HuH-7 (cell line): ENCODE data around the gene SDCBP2.

Experiments used
- DNase-seq: peaks from one replicate; pipeline ENCODE4 v3.0.0; 2011; ENCODE audit warnings: low spot score

Gene SDCBP2

GRCh38 chr20:1296117-1296610 lies 32.8 kb downstream of the SDCBP2 start:
- DNase-seq, result no peak

DNA sequence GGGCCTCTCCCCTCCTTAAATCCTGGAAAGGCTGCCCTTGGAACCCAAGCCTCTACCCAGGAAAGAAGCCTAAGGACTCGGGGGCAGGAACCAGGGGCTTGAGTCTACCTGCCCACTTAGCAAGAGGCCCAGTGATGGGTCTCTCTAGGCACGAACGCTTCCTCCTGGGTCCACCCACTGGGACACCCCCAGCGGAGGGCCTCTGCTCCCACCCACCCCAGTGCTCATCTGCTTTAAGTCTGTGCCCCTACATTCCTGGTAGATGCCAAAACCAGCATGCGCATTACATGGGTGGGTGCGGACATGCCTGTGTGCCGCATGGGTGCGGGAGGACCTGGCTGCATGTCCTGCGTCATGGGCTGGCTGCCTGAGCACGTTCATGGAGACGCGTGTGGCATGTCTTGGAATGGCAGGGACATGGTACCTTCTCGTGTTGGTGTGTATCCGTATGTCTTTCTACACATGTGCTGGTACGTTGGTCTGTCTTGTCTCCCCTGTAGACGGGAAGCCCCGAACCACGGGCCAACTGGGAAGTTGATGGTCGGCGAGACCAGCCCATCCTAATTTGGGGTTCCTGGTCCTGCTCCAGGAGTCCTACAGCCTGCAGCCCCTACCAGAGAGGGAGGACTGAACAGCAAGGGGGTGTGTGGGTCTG lies 33.5 kb downstream of the SDCBP2 start:
- no peak for DNase-seq

DNA sequence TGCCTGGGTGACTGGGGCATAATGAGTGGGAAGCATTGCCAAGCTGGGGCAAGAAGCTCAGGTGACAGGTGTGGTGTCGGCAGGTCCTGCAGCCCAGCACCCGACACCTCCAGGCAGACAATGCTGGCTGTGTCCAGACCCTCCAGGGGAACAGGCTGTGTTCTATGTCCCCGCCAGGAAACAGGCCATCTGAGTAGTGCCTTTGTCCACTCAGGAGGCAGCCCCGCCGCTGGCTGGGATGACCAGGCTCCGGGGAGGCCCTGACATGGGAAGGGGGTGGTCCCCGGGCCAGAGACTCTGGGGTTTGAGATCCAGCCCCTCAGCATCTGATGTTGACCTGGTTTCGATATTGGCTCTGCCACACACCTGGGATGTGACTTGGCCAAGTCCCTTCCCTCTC lies 34.4 kb downstream of the SDCBP2 start:
- DNase-seq, result no peak

GRCh38 chr20:1293641-1294379 lies 35.1 kb downstream of the SDCBP2 start:
- no peak for DNase-seq

DNA sequence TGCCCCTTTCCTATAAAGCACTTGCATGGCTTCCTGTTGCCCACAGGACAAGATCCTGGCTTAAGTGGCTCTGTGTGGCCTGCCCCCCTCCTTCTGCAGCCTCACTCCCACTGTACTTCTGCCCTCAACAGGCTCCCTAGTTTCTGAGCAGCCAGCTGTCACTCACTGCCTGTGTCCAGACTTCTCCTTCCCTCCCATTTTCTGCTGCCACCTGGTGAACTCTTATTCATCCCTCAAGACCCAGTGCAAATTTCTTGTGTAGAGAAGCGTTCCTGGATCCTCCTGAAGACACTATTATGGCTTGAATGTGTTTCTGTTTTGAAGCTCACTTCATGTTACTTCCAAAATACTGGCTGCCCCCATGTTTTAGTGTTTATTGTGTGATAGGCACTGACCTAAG lies 36.3 kb downstream of the SDCBP2 start:
- DNase-seq, result no peak

DNA sequence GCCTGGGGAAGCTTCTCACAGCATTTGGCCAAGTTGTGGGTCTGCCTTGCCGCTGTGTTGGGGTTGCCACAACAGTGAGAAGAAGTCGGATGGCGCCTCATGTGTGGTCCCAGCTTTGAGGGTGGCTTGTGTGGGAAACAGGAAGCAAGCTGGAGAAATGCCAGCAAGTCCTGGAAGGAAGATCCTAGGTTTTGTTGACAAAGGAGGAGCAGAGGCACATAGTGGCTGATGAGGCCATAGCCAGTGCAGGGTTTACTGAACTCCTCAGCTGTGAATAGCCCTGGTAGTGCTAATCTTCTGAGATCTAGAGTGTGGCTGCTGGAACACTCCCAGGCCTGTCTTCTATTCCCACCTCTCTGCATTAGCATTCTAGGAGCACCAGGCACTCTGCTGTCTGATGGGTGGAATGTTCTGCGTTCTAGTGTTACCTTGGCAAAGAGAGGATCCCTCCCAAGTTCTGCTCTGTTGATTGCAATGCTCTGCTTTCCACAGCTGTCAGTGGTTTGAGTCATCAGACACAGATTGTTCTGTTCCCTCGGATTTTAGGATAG lies 37.7 kb downstream of the SDCBP2 start:
- no peak for DNase-seq

- DNase-seq, result no peak
Observed at GRCh38 chr20:1287787-1288569, 41.0 kb downstream of the SDCBP2 start.

DNA sequence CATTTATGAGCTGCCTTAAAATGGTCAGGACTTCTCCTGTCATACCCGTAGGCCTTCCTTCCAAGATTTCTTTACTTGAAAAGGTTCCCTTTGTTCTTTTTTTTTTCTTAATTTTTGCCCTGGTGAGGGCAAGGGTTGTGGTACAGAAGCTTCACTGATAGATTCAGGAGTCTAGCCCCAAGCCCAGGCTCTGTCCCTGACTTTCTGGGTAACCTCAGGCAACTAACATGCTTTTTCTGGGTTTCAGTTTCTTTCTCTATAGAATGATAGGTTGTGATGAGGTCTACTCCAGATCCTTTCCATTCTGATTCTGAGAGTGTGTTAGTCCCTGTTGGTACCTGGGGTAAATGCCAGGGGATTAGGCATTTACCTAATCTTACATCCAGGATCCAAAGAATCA lies 41.6 kb downstream of the SDCBP2 start:
- DNase-seq, result no peak

DNA sequence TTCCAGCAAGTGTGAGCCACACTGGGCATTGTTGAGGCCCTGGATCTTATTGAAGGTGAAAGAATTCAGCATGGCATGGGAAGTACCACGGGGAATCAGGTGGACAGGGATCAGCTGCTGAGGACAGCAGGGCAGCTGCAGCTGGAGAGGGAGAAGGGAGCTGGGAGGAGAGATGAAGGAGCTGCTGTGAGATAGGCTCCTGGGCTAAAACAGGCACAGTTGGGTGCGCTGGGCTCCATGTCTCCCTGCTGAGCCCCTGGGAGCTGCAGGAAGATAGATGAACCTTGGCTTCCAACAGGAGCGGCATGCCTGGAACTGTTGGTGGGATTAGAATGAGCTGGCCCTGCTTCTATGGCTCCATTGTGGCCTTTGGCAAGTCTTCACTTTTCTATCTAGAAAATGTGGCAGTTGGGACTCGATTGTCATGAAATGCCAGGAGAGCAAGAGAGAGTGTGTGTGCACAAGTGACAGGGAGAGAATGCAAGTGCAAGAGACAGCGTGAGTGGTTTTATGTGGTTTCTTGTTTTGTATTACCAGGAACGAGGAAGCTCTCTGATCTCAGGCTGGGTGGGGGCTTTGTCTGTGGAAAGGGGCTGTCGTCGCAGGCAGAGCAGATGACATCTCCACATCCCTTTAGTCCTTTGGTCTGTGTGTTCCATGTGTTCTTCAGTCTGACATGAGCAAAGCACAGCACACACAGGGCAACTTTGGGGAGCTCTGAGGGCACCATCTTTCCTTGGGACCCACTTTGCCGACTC lies 42.5 kb downstream of the SDCBP2 start:
- DNase-seq, result no peak

- DNase-seq, result no peak
Observed at GRCh38 chr20:1283522-1284510, 45.1 kb downstream of the SDCBP2 start.

DNA sequence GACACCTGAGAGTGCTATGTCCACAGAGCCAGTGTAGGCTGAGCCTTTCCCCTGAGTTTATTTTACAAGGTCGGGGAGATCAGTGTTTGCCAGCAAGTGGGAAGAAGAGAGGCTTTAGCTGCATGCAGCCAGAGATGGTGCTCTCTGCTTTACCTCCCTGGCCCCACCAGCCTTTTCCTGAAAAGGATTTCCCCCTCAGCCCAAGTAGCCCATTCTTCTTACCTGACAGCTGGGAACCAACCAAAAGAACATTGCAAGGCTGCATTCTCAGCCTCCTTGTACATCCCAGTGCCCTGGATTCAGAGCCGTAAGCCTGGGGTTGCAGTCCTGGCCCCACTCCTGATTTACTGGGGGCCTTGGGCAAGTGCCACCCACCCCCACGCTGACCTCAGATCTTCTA lies 46.0 kb downstream of the SDCBP2 start:
- DNase-seq, result no peak

DNA sequence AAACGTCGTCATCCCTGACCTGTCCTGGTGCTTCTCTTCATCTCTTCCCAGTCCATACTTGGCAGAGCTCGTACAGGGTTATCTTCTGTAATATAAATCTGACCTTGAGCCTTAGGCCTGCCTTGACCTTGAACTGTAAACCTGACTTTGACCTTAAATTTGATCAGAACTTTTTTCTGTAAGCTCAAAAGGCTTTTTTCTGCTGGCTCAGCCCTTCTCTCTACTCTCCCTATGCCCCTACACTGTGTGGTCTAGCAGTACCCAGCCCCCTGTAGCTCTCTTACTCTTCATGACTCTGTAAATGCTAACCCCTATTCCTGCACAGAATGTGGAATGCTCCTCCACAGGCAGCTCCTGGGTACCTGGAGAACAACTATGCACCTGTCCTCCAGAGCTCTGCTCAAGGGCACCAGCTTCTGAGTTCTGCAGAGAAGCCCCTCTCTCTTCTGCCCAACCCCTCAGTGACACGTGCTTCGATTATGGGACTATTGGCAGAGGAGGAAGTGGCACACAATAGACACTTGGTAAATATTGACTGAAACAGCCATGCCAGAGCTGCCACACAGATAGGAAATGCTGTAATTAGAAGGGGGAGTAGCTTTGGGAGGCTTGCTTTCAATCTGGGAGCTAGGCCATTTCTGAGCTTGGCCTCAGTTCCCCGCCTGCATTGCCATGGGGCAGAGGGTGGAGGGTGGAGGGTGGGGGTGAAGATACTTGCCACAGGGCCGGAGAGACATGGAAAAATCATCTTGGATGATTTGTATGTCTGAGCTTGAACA lies 47.5 kb downstream of the SDCBP2 start:
- DNase-seq, result no peak

DNA sequence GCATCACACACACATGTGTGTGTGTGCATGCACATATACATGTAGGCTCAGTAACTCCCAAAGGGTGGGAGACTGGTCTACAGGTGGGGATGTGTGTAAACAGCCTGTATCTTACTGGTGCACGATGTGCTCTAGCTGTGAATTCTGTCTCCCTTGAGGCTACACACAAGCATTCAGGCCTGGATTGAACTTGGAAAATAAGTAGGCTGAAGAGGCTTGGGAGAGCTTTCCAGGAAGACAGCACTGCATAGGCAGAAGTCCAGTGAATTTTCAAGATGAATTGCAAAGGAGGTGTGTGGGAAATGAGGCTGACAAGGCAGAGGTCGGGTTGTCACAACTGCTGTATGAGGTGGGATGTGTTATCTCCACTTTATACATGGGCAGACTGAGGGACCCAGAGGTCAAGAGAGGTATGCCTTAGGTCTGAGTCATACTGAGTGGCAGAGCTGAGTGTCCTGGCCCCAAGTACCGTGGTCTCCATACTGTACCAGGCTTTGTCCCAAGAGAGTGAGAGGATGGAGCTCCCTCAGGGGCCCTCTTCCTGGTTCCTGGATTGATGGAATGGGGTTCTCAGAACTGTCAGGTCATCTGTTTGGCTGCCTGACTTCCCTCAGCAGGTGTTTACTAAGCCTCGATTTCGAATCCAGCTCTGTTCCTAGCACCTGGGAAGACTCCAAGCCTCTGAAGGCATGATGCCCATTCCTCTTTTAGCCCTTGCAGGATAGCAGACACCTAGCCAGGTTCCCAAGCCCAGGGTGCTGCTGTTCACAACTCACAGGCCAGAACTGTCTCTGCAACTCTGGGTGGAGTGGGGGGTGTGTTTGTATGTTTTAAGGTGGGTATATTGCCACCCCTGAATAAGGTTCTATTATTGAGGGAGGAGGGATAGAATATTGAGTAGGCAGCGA lies 48.5 kb downstream of the SDCBP2 start:
- no peak for DNase-seq

DNA sequence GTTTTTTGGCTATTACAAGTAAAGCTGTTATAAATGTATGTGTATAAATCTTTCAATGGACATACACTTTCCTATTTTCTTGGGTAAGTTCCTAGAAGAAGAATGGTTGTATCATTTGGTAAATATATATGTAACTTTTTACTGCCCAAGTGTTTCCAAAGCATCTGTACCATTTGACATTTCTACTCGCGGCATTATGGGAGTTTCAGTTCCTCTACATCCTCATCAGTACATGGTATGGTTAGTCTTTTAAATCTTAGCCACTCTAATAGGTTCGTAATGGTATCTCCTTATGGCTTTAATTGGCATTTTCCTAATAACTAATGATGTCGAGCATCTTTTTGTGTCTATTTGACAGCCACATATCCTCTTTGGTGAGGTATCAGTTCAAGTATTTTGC lies 49.9 kb downstream of the SDCBP2 start:
- DNase-seq, result no peak

DNA sequence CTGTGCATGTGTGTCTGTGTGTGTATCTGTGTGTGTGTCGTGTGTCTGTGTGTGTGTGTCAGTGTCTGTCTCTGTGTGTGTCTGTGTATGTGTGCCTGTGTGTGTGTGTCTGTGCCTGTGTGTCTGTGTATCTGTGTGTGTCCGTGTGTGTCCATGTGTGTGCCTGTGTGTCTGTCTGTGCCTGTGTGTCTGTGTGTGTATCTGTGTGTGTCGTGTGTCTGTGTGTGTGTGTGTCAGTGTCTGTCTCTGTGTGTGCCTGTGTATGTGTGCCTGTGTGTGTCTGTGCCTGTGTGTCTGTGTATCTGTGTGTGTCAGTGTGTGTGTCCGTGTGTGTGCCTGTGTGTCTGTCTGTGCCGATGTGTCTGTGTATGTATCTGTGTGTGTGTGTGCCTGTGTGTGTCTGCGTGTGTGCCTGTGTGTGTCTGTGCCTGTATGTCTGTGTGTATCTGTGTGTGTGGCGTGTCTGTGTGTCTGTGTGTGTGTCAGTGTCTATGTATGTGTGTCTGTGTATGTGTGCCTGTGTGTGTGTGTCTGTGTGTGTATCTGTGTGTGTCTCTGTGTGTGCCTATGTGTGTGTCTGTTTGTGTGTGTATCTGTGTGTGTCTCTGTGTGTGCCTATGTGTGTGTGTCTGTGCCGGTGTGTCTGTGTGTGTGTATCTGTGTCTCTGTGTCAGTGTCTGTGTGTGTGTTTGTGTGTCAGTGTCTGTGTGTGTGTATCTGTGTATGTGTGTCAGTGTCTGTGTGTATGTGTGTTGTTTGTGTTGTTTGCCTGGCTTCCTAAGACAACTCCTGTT lies 51.2 kb downstream of the SDCBP2 start:
- DNase-seq, result no peak

DNA sequence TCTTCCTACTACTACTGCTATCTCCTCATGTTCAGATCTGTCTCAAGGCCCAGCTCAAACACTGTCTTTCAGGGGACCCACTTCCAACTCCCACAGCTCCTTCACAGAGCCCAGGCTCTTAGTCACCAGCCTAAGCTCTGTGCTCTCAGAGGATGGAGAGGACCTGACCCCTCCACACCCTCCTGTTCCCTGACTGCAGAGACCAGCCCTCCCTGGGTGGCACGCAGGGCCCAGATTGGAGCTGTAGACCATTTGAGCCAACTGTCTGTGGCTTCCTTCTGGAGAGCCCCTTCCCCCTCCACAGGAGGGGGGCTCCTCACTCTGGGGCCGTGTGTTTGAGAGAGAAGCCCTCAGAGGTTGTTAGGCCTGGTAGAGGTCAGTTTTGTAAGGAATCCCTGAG lies 53.0 kb downstream of the SDCBP2 start:
- no peak for DNase-seq

- DNase-seq, result no peak
Observed at GRCh38 chr20:1274485-1275311, 54.2 kb downstream of the SDCBP2 start.
